ENCODE measurements around the gene ADGRV1. TPM values are rescaled to one million over a fixed set of nuclear protein-coding genes. Genes with fewer than 3 reads are reported as not detected.

ADGRV1 gene
- total and polyA plus RNA-seq, 9 of the 15 experiments (the other 6 are each of a cell fraction or from before 2014, with no cell fraction given) = 21.7 to 156 (median 58.2) TPM

DNA sequence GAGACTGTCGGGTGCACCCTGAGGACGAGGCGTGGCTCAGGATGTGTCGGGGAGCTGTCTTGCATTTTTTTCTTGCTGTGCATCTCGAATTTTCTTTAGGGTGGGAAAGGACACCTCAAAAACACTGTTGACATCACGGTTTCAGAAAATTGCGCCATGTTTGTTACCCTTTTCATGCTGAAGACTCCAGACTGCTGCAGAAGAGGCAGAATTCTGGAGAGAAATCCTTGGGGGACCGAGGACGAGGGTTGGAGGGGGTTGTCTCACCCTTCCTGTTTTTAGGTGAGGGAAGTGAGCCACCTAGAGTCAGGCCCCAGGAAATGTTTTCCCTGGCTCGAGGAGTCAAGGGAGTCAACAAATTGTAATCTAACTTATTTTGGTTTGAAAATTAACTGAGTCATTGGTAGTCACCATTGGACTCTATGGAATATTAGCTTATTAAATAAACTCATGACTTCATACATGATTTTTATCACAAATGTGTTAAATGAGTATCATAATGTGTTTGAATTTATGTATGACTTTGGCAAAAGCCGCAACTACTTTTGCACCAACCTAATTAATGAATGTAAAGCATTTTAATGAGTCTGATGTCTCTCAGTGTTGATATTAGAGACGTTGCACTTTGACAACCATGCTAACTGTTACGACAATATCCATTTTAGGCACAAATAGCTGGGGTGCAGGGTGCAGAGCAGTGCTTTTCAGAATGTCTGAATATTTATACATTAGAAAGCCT, 28.5 kb upstream of the ADGRV1 start (continued):
- TF ChIP-seq MECOM (CRISPR knock-in tag; IDR thresholded peaks at IDR 0.05) (no peak), ZFP30 (CRISPR knock-in tag; IDR thresholded peaks at IDR 0.05; ENCODE audit: borderline replicate concordance) (no peak), ATF4 (CRISPR knock-in tag; IDR thresholded peaks at IDR 0.05) (no peak), TAF1 (IDR thresholded peaks at IDR 0.05; ENCODE audit: control insufficient read depth, extremely low read depth, insufficient read depth, low read length, severe bottlenecking) (no peak), NEUROD1 (IDR thresholded peaks at IDR 0.05; ENCODE audit: borderline replicate concordance, low read depth, low read length, partially characterized antibody) (peak; percentile 16), TRIM28 (IDR thresholded peaks at IDR 0.05) (0 out of 2 replicates have a peak, but pooled peaks have one; percentile 19), FOXO4 (CRISPR knock-in tag; IDR thresholded peaks at IDR 0.05) (no peak), RAD21 (CRISPR knock-in tag; conservative IDR thresholded peaks at IDR 0.05 in 1 of 2, IDR thresholded peaks at IDR 0.05 in 1 of 2) (peak; percentile 72 to 74), NFATC3 (IDR thresholded peaks at IDR 0.05) (no peak), SAFB (IDR thresholded peaks at IDR 0.05; ENCODE audit: borderline replicate concordance, low read depth, low read length) (no peak), STAT5B (CRISPR knock-in tag; IDR thresholded peaks at IDR 0.05) (no peak), ZFX (CRISPR knock-in tag; IDR thresholded peaks at IDR 0.05) (no peak), FOXJ3 (CRISPR knock-in tag; IDR thresholded peaks at IDR 0.05) (no peak), ZSCAN32 (CRISPR knock-in tag; IDR thresholded peaks at IDR 0.05) (no peak), MED1 (CRISPR knock-in tag; IDR thresholded peaks at IDR 0.05; ENCODE audit: borderline replicate concordance) (no peak)
- TF ChIP-seq, protein P1, sequence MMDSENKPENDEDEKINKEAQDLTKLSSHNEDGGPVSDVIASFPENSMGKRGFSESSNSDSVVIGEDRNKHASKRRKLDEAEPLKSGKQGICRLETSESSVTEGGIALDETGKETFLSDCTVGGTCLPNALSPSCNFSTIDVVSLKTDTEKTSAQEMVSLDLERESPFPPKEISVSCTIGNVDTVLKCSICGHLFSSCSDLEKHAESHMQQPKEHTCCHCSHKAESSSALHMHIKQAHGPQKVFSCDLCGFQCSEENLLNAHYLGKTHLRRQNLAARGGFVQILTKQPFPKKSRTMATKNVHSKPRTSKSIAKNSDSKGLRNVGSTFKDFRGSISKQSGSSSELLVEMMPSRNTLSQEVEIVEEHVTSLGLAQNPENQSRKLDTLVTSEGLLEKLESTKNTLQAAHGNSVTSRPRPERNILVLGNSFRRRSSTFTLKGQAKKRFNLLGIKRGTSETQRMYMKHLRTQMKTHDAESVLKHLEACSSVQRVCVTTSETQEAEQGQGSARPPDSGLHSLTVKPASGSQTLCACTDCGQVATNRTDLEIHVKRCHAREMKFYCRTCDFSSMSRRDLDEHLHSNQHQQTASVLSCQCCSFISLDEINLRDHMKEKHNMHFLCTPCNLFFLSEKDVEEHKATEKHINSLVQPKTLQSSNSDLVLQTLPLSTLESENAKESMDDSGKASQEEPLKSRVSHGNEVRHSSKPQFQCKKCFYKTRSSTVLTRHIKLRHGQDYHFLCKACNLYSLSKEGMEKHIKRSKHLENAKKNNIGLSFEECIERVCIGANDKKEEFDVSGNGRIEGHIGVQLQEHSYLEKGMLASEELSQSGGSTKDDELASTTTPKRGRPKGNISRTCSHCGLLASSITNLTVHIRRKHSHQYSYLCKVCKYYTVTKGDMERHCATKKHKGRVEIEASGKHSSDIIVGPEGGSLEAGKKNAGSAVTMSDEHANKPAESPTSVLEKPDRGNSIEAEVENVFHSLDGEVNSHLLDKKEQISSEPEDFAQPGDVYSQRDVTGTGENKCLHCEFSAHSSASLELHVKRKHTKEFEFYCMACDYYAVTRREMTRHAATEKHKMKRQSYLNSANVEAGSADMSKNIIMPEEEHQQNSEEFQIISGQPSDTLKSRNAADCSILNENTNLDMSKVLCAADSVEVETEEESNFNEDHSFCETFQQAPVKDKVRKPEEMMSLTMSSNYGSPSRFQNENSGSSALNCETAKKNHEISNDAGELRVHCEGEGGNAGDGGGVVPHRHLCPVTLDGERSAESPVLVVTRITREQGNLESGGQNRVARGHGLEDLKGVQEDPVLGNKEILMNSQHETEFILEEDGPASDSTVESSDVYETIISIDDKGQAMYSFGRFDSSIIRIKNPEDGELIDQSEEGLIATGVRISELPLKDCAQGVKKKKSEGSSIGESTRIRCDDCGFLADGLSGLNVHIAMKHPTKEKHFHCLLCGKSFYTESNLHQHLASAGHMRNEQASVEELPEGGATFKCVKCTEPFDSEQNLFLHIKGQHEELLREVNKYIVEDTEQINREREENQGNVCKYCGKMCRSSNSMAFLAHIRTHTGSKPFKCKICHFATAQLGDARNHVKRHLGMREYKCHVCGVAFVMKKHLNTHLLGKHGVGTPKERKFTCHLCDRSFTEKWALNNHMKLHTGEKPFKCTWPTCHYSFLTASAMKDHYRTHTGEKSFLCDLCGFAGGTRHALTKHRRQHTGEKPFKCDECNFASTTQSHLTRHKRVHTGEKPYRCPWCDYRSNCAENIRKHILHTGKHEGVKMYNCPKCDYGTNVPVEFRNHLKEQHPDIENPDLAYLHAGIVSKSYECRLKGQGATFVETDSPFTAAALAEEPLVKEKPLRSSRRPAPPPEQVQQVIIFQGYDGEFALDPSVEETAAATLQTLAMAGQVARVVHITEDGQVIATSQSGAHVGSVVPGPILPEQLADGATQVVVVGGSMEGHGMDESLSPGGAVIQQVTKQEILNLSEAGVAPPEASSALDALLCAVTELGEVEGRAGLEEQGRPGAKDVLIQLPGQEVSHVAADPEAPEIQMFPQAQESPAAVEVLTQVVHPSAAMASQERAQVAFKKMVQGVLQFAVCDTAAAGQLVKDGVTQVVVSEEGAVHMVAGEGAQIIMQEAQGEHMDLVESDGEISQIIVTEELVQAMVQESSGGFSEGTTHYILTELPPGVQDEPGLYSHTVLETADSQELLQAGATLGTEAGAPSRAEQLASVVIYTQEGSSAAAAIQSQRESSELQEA (IDR thresholded peaks at IDR 0.05; ENCODE audit: low read depth) = no peak
- TF ChIP-seq, protein P2, sequence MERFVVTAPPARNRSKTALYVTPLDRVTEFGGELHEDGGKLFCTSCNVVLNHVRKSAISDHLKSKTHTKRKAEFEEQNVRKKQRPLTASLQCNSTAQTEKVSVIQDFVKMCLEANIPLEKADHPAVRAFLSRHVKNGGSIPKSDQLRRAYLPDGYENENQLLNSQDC (CRISPR knock-in tag; IDR thresholded peaks at IDR 0.05) = no peak

Data from K562 (cell line).